Neural progenitor cell (in vitro differentiated cells): Measurements from ENCODE around the gene KIF26A. TPM values are rescaled to one million over a fixed set of nuclear protein-coding genes. Genes with fewer than 3 reads are reported as not detected.
A peak's percentile ranks its signal among the peaks of the same experiment; 100 is the strongest.

Experiments
- DNase-seq: peaks from one replicate; pipeline ENCODE4 v3.0.0-alpha.2; 2016; ENCODE audit warnings: low spot score
- H2AFZ ChIP-seq: fragments of 200-600 bp; sonication (generic); replicated peaks from 2 replicates; pipeline ENCODE4 v1.6.1; 2016; ENCODE audit warnings: antibody characterized with exemption
- H3F3A ChIP-seq: fragments of 200-600 bp; sonication (generic); 2 replicates; pipeline ENCODE4 v1.6.1; 2016; ENCODE audit warnings: antibody characterized with exemption, low read depth
- H3K27ac ChIP-seq: fragments of 200-600 bp; sonication (generic); 2 replicates; pipeline ENCODE4 v1.5.1; 2016; ENCODE audit warnings: mild to moderate bottlenecking
- H3K27me3 ChIP-seq: fragments of 200-600 bp; sonication (generic); 2 replicates; pipeline ENCODE4 v1.6.1; 2016; ENCODE audit warnings: mild to moderate bottlenecking, moderate library complexity
- H3K36me3 ChIP-seq: fragments of 200-600 bp; sonication (generic); 2 replicates; pipeline ENCODE4 v1.5.1; 2016
- H3K4me1 ChIP-seq: fragments of 200-600 bp; sonication (generic); 2 replicates; pipeline ENCODE4 v1.6.1; 2016; ENCODE audit warnings: mixed run types
- H3K4me2 ChIP-seq: fragments of 200-600 bp; sonication (generic); 2 replicates; pipeline ENCODE4 v1.6.1; 2016
- H3K4me3 ChIP-seq: fragments of 200-600 bp; sonication (generic); 2 replicates; pipeline ENCODE4 v1.5.1; 2016
- H3K79me2 ChIP-seq: fragments of 200-600 bp; sonication (generic); 2 replicates; pipeline ENCODE4 v1.6.1; 2016; ENCODE audit warnings: low read depth
- H3K9ac ChIP-seq: fragments of 200-600 bp; sonication (generic); 2 replicates; pipeline ENCODE4 v1.6.1; 2016
- H3K9me3 ChIP-seq: fragments of 200-600 bp; sonication (generic); 2 replicates; pipeline ENCODE4 v1.5.1; 2016; ENCODE audit warnings: low read depth
- H4K20me1 ChIP-seq: fragments of 200-600 bp; sonication (generic); 2 replicates; pipeline ENCODE4 v1.6.1; 2016; ENCODE audit warnings: low read depth
- H3K27ac Mint-ChIP-seq: 3 replicates; pipeline ENCODE4 v1.8.0; 2021; ENCODE audit warnings: mixed read lengths
- H3K27me3 Mint-ChIP-seq: 2 replicates; pipeline ENCODE4 v1.8.0; 2022; ENCODE audit warnings: low read depth, mild to moderate bottlenecking, inconsistent platforms, moderate library complexity, mixed read lengths; ENCODE audit not compliant: insufficient read depth
- H3K36me3 Mint-ChIP-seq: 3 replicates; pipeline ENCODE4 v1.8.0; 2021; ENCODE audit warnings: mixed read lengths
- H3K4me1 Mint-ChIP-seq: 3 replicates; pipeline ENCODE4 v1.8.0; 2021; ENCODE audit warnings: mixed read lengths
- H3K4me3 Mint-ChIP-seq: 3 replicates; pipeline ENCODE4 v1.8.0; 2021; ENCODE audit warnings: mild to moderate bottlenecking, moderate library complexity, mixed read lengths
- H3K9me3 Mint-ChIP-seq: 3 replicates; pipeline ENCODE4 v1.8.0; 2020; ENCODE audit warnings: mixed read lengths
- CTCF ChIP-seq: fragments of 200-600 bp; sonication (generic); IDR thresholded peaks from 2 replicates; pipeline ENCODE4 v1.5.1; 2017; ENCODE audit warnings: antibody characterized with exemption, mild to moderate bottlenecking
- EZH2 ChIP-seq: fragments of 200-600 bp; sonication (generic); IDR thresholded peaks from 2 replicates; pipeline ENCODE4 v1.6.1; 2017; ENCODE audit warnings: antibody characterized with exemption, mild to moderate bottlenecking, moderate library complexity
- EZH2phosphoT487 ChIP-seq: fragments of 200-600 bp; sonication (generic); IDR thresholded peaks from 2 replicates; pipeline ENCODE4 v1.6.1; 2017; ENCODE audit warnings: antibody characterized with exemption
- total RNA-seq: library from RNA; depleted of rRNA; stranded (reverse); fragments of >200 nt; gene quantifications from 2 replicates; pipeline ENCODE4 v1.2.3, GENCODE V29; 2015; ENCODE audit warnings: low replicate concordance

KIF26A gene
- total RNA-seq, 1 donor from 2014 or later: 6.1 TPM

DNA sequence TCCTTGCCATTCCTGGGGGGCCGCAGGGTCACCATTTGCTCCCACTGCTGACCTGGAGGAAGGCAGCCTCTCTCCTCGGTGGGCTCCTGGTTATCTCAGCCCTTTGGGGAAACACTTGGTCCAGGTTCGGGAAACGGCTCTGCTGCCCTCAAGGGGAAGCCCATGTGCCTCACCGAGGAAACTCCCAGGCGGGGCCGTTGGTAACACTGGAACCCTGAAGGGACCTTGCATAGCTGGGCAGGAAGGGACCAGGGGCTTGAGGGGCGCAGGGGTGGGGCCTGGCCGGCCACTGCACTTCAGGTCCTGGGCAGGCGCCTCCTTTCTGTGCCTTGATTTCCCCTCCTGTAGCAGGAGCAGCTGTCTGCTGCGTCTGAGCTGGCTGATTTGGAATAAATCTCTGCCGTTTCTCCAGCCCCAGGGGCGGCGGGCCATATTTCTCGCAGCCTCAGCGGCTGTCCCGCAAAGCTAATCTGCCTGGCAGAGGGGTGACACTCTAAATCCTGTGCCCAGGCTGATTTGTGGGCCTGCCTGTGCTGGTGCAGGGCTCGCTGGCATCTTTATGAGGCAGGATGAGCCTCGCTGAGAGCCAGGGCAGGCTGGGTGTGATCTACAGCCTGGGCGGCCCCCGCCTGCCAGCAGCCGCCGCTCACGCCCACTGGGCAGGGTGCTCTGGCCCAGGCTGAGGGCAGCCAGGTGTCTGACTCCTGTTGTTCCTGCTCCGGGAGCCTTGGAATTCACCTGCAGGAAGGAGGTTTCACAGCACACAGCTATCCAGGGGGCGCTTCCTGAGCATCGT lies 49.7 kb downstream of the KIF26A start:
- H3K27ac Mint-ChIP-seq: no peak overlapping the region

GRCh38 chr14:104188727-104189400 lies 50.5 kb downstream of the KIF26A start:
- Histone ChIP-seq H3K4me2 (no peak overlapping the region), H3K36me3 (no peaks in the 10 kb centered on the region), H3K4me1 (no peaks in the 10 kb centered on the region), H3K27me3 (no peaks in the 10 kb centered on the region), H3K9me3 (no peaks in the 10 kb centered on the region), H2AFZ (no peak overlapping the region), H4K20me1 (no peaks in the 10 kb centered on the region), H3K4me3 (no peak overlapping the region), H3K79me2 (no peaks in the 10 kb centered on the region), H3K27ac (no peak overlapping the region), H3F3A (no peaks in the 10 kb centered on the region), H3K9ac (no peak overlapping the region)
- Mint-ChIP-seq H3K36me3 (no peaks in the 10 kb centered on the region), H3K4me1 (peaks cover 2% of the 10 kb centered on the region), H3K27ac (peak overlapping the region; percentile 90), H3K9me3 (no peaks in the 10 kb centered on the region), H3K4me3 (no peak overlapping the region), H3K27me3 (peaks cover 9% of the 10 kb centered on the region)
- TF ChIP-seq CTCF: no peak
- no peak for TF ChIP-seq EZH2phosphoT487
- TF ChIP-seq EZH2: no peak
- DNase-seq: no peak

More for the DNA sequence above, 49.7 kb downstream of the KIF26A start:
- no peak for DNase-seq
- no peaks in the 10 kb centered on the region for H3K27me3 ChIP-seq
- H3K4me1 ChIP-seq: no peaks in the 10 kb centered on the region
- H3K9ac ChIP-seq: no peak overlapping the region
- H3K9me3 ChIP-seq: no peaks in the 10 kb centered on the region
- Mint-ChIP-seq H3K9me3 (no peaks in the 10 kb centered on the region), H3K27me3 (peaks cover 9% of the 10 kb centered on the region), H3K4me3 (no peak overlapping the region), H3K36me3 (no peaks in the 10 kb centered on the region), H3K4me1 (peaks cover 2% of the 10 kb centered on the region)
- H3K27ac ChIP-seq: no peak overlapping the region
- H2AFZ ChIP-seq: no peak overlapping the region
- H3K4me3 ChIP-seq: no peak overlapping the region
- TF ChIP-seq EZH2phosphoT487: no peak
- TF ChIP-seq CTCF: no peak
- no peak for TF ChIP-seq EZH2
- no peaks in the 10 kb centered on the region for H3K36me3 ChIP-seq
- H4K20me1 ChIP-seq: no peaks in the 10 kb centered on the region
- H3F3A ChIP-seq: no peaks in the 10 kb centered on the region
- H3K4me2 ChIP-seq: no peak overlapping the region
- H3K79me2 ChIP-seq: no peaks in the 10 kb centered on the region

GRCh38 chr14:104189629-104190335 lies 51.4 kb downstream of the KIF26A start:
- Mint-ChIP-seq H3K27ac (peak overlapping the region; percentile 90), H3K4me3 (no peak overlapping the region), H3K36me3 (no peaks in the 10 kb centered on the region), H3K4me1 (peaks cover 5% of the 10 kb centered on the region), H3K9me3 (no peaks in the 10 kb centered on the region), H3K27me3 (peaks cover 9% of the 10 kb centered on the region)
- H4K20me1 ChIP-seq: no peaks in the 10 kb centered on the region
- no peak overlapping the region for H3K4me3 ChIP-seq
- no peak for DNase-seq
- H3K4me2 ChIP-seq: no peak overlapping the region
- H3K79me2 ChIP-seq: no peaks in the 10 kb centered on the region
- H3F3A ChIP-seq: no peaks in the 10 kb centered on the region
- H3K9ac ChIP-seq: no peak overlapping the region
- H3K9me3 ChIP-seq: no peaks in the 10 kb centered on the region
- no peak overlapping the region for H2AFZ ChIP-seq
- H3K27ac ChIP-seq: no peak overlapping the region
- no peaks in the 10 kb centered on the region for H3K36me3 ChIP-seq
- TF ChIP-seq EZH2phosphoT487: no peak
- TF ChIP-seq CTCF: no peak
- TF ChIP-seq EZH2: no peak
- H3K27me3 ChIP-seq: no peaks in the 10 kb centered on the region
- H3K4me1 ChIP-seq: no peaks in the 10 kb centered on the region
